ENCODE measurements around the gene CYP4F2. TPM values are rescaled to one million over a fixed set of nuclear protein-coding genes. Genes with fewer than 3 reads are reported as not detected.
"Not testable (repeated sequence)": the region's sequence is repeated elsewhere in the genome, so short reads cannot be mapped to it uniquely, and the experiment has no call there.

Gene CYP4F2
- total RNA-seq, 1 donor from 2014 or later: not detected

DNA sequence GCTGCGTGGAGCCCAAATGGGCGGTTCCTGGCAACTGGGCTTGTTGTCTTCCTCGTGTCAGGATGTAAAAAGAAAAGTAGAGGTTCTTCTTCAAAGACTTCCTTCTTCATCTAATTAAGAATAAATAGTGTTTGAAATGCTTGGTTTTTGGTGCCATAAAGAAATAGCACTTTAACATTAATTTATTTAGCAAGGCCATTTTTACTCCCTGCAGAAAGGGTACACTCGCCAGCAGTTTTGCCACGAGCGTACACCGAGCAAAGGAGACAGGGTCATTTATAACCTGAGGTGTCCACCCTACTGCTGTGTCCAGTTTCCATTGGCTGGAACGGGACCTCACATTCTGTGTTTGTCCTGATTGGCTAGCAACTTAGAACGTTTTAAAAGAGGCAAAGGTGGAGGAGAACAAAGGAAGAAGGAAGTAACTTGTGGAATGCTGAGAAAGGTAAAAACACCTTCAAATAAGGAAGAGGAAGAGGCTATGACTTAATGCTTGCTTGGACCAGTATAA lies 60.6 kb downstream of the CYP4F2 start:
- Mint-ChIP-seq H3K9me3 (no peaks in the 10 kb centered on the region), H3K4me3 (ENCODE audit: low read depth) (peak overlapping the region; percentile 94), H3K36me3 (ENCODE audit: low read depth) (no peaks in the 10 kb centered on the region), H3K27ac (peak overlapping the region; percentile 93), H3K4me1 (ENCODE audit: low read depth) (peaks cover 30% of the 10 kb centered on the region), H3K27me3 (ENCODE audit: low read depth) (no peaks in the 10 kb centered on the region)
- no peak for DNase-seq (ENCODE audit: low spot score)
- intact Hi-C loops (cut with micrococcal nuclease): loop anchor here (2.0 to 5.0 kb wide), 2 partner anchors 240 to 348 kb away; partner anchors contain the start of genes FAM32A and TPM4

DNA sequence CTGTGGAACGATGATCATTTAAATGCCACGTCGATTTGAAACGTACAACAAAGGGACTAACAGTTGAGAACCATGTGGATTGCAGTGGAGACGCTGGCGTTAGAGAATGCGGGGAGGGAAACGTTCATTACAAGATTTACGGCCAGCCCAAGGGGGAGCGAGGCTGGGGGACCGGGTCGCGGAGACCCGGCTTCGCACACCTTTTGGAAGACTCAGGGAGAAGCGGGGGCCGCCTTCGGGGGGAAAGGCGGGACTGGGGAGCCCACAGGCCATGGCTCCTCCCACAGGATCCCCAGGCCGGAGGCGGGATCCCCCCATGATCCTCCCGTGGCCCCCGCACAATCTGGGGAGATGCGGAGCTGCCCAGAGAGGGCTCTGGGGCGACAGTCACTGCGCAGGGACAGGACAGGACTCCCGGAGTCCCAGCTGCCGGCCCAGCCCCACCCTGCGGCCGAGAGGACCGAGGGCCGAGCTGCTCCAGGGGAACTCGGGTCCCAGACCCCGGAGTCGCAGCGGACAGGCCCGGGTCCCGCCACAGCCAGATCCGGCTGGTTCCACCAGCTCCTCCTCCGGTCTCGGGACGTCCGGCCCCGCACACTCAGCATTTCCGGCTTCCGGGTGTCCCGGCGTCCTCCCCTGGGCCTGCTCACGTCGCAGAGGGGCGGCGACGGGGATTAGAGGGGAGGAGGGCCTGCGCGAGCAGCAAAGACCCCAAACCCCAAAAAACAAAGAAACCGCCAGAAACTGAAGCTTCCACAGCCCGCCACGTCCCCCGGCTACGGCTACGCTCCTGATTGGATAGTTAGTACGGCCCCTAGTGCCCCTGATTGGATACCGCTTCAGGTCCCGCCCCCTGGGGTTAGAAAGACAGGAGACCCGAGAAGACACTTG lies 61.3 kb downstream of the CYP4F2 start:
- Mint-ChIP-seq H3K27ac (peak overlapping the region; percentile 99), H3K9me3 (no peaks in the 10 kb centered on the region), H3K36me3 (ENCODE audit: low read depth) (no peaks in the 10 kb centered on the region), H3K27me3 (ENCODE audit: low read depth) (no peaks in the 10 kb centered on the region), H3K4me1 (ENCODE audit: low read depth) (peaks cover 26% of the 10 kb centered on the region), H3K4me3 (ENCODE audit: low read depth) (peak overlapping the region; percentile 94)
- DNase-seq (ENCODE audit: low spot score): peak; percentile 97
- intact Hi-C loops (cut with micrococcal nuclease): loop anchor here (2.0 to 5.0 kb wide), 2 partner anchors 241 to 348 kb away; partner anchors contain the start of genes FAM32A and TPM4

DNA sequence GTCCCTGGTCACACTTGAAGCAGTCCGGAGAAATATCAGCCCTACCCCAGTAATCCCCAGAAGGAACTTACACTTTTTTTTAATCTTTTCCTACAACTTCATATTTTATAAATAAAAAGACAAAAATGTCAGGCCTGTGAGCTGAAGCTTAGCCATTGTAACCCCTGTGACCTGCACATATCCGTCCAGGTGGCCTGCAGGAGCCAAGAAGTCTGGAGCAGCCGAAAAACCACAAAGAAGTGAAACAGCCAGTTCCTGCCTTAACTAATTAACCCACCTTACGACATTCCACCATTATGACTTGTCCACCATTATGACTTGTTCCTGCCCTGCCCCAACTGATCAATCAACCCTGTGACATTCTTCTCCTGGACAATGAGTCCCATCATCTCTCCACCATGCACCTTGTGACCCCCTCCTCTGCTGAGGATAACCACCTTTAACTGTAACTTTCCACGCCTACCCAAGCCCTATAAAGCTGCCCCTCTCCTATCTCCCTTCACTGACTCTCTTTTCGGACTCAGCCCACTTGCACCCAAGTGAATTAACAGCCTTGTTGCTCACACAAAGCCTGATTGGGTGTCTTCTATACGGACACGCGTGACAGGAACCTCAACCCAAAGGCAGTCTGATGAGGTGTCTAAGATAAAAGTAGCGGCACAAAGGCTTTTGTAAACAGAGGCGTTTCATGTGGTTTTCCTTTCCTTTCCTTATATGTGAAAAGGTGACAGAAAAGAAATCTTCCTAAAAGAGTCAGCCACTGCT lies 62.1 kb downstream of the CYP4F2 start:
- H3K27me3 Mint-ChIP-seq (ENCODE audit: low read depth); H3K9me3 Mint-ChIP-seq; H3K36me3 Mint-ChIP-seq (ENCODE audit: low read depth): not testable (repeated sequence)
- peak overlapping the region; percentile 99 for H3K27ac Mint-ChIP-seq
- H3K4me3 Mint-ChIP-seq (ENCODE audit: low read depth): peak overlapping the region; percentile 94
- DNase-seq (ENCODE audit: low spot score): peak; percentile 65
- peaks cover 26% of the 10 kb centered on the region for H3K4me1 Mint-ChIP-seq (ENCODE audit: low read depth)
- intact Hi-C loops (cut with micrococcal nuclease): loop anchor here (2.0 to 5.0 kb wide), 2 partner anchors 242 to 349 kb away; partner anchors contain the start of genes FAM32A and TPM4

DNA sequence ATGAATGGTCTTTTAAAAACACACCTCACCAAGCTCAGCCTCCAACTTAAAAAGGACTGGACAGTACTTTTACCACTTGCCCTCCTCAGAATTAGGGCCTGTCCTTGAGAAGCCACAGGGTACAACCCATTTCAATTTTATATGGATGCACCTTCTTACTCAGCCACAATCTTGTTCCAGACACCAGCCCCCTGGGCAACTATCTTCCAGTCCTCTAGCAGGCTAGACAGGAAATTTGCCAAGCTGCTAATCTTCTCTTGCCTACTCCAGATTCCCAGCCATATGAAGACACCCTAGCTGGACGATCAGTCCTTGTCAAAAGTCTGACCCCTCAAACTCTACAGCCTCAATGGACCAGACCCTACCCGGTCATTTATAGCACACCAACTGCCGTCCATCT lies 63.6 kb downstream of the CYP4F2 start:
- H3K4me3 Mint-ChIP-seq (ENCODE audit: low read depth); DNase-seq (ENCODE audit: low spot score); intact Hi-C loops (cut with micrococcal nuclease): not testable (repeated sequence)

DNA sequence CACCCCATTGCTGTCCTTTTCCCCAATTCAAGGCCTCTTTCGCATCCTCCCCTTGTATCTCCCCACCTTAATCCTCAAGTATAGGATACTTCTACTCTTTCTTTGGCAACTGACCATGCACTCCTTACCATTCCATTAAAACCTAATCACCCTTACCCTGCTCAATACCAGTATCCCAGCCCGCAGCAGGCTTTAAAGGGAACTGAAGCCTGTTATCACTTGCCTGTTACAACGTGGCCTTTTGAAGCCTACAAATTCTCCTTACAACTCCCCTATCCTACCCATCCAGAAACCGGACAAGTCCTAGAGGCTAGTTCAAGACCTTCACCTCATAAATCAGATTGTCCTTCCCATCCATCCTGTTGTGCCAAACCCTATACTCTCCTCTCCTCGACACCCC lies 66.2 kb downstream of the CYP4F2 start:
- no peak for DNase-seq (ENCODE audit: low spot score)
- no peaks in the 10 kb centered on the region for H3K36me3 Mint-ChIP-seq (ENCODE audit: low read depth)
- peaks cover 7% of the 10 kb centered on the region for H3K4me1 Mint-ChIP-seq (ENCODE audit: low read depth)
- intact Hi-C loops (cut with micrococcal nuclease): no loop called here
- no peaks in the 10 kb centered on the region for H3K9me3 Mint-ChIP-seq
- H3K27ac Mint-ChIP-seq: no peak overlapping the region
- no peak overlapping the region for H3K4me3 Mint-ChIP-seq (ENCODE audit: low read depth)
- peaks cover 23% of the 10 kb centered on the region for H3K27me3 Mint-ChIP-seq (ENCODE audit: low read depth)

More for the DNA sequence above, 63.6 kb downstream of the CYP4F2 start:
- not testable (repeated sequence) for H3K36me3 Mint-ChIP-seq (ENCODE audit: low read depth); H3K9me3 Mint-ChIP-seq; H3K27ac Mint-ChIP-seq
- peaks cover 11% of the 10 kb centered on the region for H3K27me3 Mint-ChIP-seq (ENCODE audit: low read depth)
- H3K4me1 Mint-ChIP-seq (ENCODE audit: low read depth): peaks cover 23% of the 10 kb centered on the region

DNA sequence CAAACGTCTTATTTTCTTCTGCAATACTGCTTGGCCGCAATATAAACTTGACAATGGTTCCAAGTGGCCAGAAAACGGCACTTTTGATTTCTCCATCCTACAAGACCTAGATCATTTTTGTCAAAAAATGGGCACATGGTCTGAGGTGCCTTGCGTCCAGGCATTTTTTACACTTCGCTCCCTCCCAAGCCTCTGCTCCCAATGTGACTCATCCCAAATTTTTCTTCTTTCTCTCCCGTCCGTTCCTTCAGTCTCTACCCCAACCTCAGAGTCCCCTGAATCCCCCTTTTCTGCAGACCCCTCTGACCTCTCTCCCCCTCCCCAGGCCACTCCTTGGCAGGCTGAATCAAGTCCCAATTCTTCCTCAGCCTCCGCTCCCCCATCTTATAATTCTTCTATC lies 68.1 kb downstream of the CYP4F2 start:
- no peaks in the 10 kb centered on the region for H3K36me3 Mint-ChIP-seq (ENCODE audit: low read depth)
- H3K4me3 Mint-ChIP-seq (ENCODE audit: low read depth): no peak overlapping the region
- intact Hi-C loops (cut with micrococcal nuclease): no loop called here
- H3K9me3 Mint-ChIP-seq: no peaks in the 10 kb centered on the region
- no peaks in the 10 kb centered on the region for H3K4me1 Mint-ChIP-seq (ENCODE audit: low read depth)
- H3K27ac Mint-ChIP-seq: no peak overlapping the region
- DNase-seq (ENCODE audit: low spot score): no peak
- peaks cover 23% of the 10 kb centered on the region for H3K27me3 Mint-ChIP-seq (ENCODE audit: low read depth)

DNA sequence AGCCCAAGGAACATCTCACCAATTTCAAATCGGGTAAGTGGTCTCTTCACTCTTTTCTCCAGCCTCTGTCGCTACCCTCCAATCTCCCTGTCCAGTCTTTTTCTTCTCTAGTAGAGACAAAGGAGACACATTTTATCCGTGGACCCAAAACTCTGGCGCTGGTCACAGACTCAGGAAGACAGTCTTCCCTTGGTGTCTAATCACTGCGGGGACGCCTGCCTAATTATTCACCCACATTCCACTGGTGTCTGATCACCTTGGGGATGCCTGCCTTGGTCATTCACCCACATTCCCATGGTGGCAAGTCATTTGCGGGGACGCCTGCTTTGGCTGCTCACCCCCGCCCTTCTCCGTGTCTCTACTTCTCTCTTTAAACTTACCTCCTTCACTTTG lies 68.6 kb downstream of the CYP4F2 start:
- Mint-ChIP-seq H3K4me1 (ENCODE audit: low read depth) (no peaks in the 10 kb centered on the region), H3K27ac (no peak overlapping the region), H3K4me3 (ENCODE audit: low read depth) (no peak overlapping the region), H3K27me3 (ENCODE audit: low read depth) (peaks cover 23% of the 10 kb centered on the region), H3K9me3 (no peaks in the 10 kb centered on the region), H3K36me3 (ENCODE audit: low read depth) (no peaks in the 10 kb centered on the region)
- no peak for DNase-seq (ENCODE audit: low spot score)
- intact Hi-C loops (cut with micrococcal nuclease): no loop called here

DNA sequence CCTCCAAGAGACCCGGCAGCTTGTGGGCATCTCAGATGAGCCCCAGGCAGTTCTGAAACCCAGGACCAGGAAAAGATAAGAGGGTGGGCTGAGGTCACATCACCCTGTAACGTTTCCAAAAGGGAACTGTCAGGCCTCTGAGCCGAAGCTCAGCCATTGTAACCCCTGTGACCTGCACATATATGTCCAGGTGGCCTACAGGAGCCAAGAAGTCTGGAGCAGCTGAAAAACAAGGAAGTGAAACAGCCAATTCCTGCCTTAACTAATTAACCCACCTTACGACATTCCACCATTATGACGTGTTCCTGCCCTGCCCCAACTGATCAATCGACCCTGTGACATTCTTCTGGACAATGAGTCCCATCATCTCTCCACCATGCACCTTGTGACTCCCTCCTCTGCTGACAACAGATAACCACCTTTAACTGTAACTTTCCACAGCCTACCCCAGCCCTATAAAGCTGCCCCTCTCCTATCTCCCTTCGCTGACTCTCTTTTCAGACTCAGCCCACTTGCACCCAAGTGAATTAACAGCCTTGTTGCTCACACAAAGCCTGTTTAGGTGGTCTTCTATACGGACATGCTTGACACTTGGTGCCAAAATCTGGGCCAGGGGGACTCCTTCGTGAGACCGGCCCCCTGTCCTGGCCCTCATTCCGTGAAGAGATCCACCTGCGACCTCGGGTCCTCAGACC lies 69.1 kb downstream of the CYP4F2 start:
- H3K36me3 Mint-ChIP-seq (ENCODE audit: low read depth); H3K4me1 Mint-ChIP-seq (ENCODE audit: low read depth); H3K9me3 Mint-ChIP-seq; DNase-seq (ENCODE audit: low spot score); intact Hi-C loops (cut with micrococcal nuclease); H3K27ac Mint-ChIP-seq; H3K4me3 Mint-ChIP-seq (ENCODE audit: low read depth): not testable (repeated sequence)
- H3K27me3 Mint-ChIP-seq (ENCODE audit: low read depth): peaks cover 23% of the 10 kb centered on the region

DNA sequence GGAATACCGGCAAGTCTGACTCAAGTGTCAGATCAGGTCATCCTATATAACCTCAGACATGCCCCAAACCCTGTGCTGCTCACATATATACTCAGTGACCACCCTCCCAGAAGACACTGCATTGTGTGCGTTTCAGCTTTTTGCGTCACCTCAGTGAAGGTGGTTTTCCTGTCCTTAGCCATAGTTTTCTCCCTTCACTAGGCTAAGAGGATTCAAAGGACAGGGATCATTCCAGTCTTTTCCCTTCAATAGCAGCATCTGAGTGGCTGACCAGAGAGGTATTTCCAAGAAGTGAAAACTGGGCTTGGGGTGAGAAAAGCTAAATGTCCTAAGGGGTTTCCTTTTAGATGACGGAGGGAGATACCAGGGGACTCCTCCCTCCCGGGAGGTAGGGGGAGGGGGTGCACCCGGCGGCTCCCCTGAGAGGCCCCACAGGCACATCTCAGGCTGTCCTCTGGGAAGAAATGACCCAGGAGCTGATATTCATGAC lies 69.7 kb downstream of the CYP4F2 start:
- intact Hi-C loops (cut with micrococcal nuclease): no loop called here
- Mint-ChIP-seq H3K4me3 (ENCODE audit: low read depth) (no peak overlapping the region), H3K27ac (no peak overlapping the region), H3K4me1 (ENCODE audit: low read depth) (no peaks in the 10 kb centered on the region), H3K36me3 (ENCODE audit: low read depth) (no peaks in the 10 kb centered on the region), H3K27me3 (ENCODE audit: low read depth) (peaks cover 23% of the 10 kb centered on the region), H3K9me3 (no peaks in the 10 kb centered on the region)
- no peak for DNase-seq (ENCODE audit: low spot score)

Other genes with a start within 250 kb of the CYP4F2 start
- not detected in 2 replicates for gene CYP4F12, start 225.0 kb downstream of the CYP4F2 start, total RNA-seq
- not detected in 2 replicates for gene OR10H2, start 170.1 kb downstream of the CYP4F2 start, total RNA-seq
- gene OR10H3, start 160.1 kb downstream of the CYP4F2 start, total RNA-seq: not detected in 2 replicates
- not detected in 2 replicates for gene OR10H5, start 110.4 kb downstream of the CYP4F2 start, total RNA-seq
- 0.05 TPM in 1 of 2 replicates, not detected in the other for gene OR10H1, start 82.4 kb downstream of the CYP4F2 start, total RNA-seq
- gene CYP4F11, start 36.5 kb upstream of the CYP4F2 start, total RNA-seq: not detected in 2 replicates
- not detected in 2 replicates for gene OR10H4, start 50.9 kb upstream of the CYP4F2 start, total RNA-seq
- 507 and 520 TPM in 2 replicates for gene TPM4, start 178.4 kb upstream of the CYP4F2 start, total RNA-seq
- 256 and 261 TPM in 2 replicates for gene RAB8A, start 213.8 kb upstream of the CYP4F2 start, total RNA-seq
- 42.3 and 43.5 TPM in 2 replicates for gene HSH2D, start 245.6 kb upstream of the CYP4F2 start, total RNA-seq